H9 (cell line): ENCODE measurements around the gene TAF3. TPM values are rescaled to one million over a fixed set of nuclear protein-coding genes. Genes with fewer than 3 reads are reported as not detected.

Source experiments
- DNase-seq: peaks from one replicate; pipeline ENCODE4 v3.0.0-alpha.2; 2017
- H2AFZ ChIP-seq: one replicate; pipeline ENCODE4 v1.6.1; 2013; ENCODE audit warnings: mild to moderate bottlenecking, low read length, control low read depth, moderate library complexity
- H2AK5ac ChIP-seq: 2 replicates; pipeline ENCODE4 v1.6.1; 2013; ENCODE audit warnings: low read length, control low read depth, mixed read lengths; ENCODE audit not compliant: insufficient read length
- H2BK120ac ChIP-seq: one replicate; pipeline ENCODE4 v1.6.1; 2013; ENCODE audit warnings: low read depth, mild to moderate bottlenecking, low read length, control low read depth, inconsistent platforms; ENCODE audit not compliant: poor library complexity, severe bottlenecking
- H2BK12ac ChIP-seq: 2 replicates; pipeline ENCODE4 v1.6.1; 2013; ENCODE audit warnings: low read length, control low read depth, mixed read lengths, low read depth; ENCODE audit not compliant: insufficient read length
- H2BK15ac ChIP-seq: 2 replicates; pipeline ENCODE4 v1.6.1; 2013; ENCODE audit warnings: low read depth, low read length, control low read depth
- H2BK20ac ChIP-seq: one replicate; pipeline ENCODE4 v1.6.1; 2013; ENCODE audit warnings: low read depth, mild to moderate bottlenecking, low read length, control low read depth, inconsistent platforms; ENCODE audit not compliant: poor library complexity, severe bottlenecking
- H2BK5ac ChIP-seq: 2 replicates; pipeline ENCODE4 v1.6.1; 2013; ENCODE audit warnings: low read length, control low read depth, mixed read lengths; ENCODE audit not compliant: insufficient read length
- H3K14ac ChIP-seq: 2 replicates; pipeline ENCODE4 v1.6.1; 2013; ENCODE audit warnings: low read length, control low read depth; ENCODE audit not compliant: insufficient read depth
- H3K18ac ChIP-seq: 2 replicates; pipeline ENCODE4 v1.6.1; 2013; ENCODE audit warnings: low read depth, mild to moderate bottlenecking, mixed read lengths, low read length, control low read depth; ENCODE audit not compliant: insufficient read length
- H3K23ac ChIP-seq: 2 replicates; pipeline ENCODE4 v1.6.1; 2013; ENCODE audit warnings: low read length, control low read depth, mixed read lengths, low read depth; ENCODE audit not compliant: insufficient read length
- H3K23me2 ChIP-seq: 2 replicates; pipeline ENCODE4 v1.6.1; 2013; ENCODE audit warnings: low read depth, mild to moderate bottlenecking, mixed read lengths, low read length, control low read depth; ENCODE audit not compliant: insufficient read length, poor library complexity, severe bottlenecking
- H3K27ac ChIP-seq: 2 replicates; pipeline ENCODE4 v1.5.1; 2013; ENCODE audit warnings: low read length, control low read depth, mixed read lengths, low read depth; ENCODE audit not compliant: insufficient read length
- H3K27me3 ChIP-seq: 2 replicates; pipeline ENCODE4 v1.6.1; 2013; ENCODE audit warnings: low read length, control low read depth, inconsistent platforms; ENCODE audit not compliant: insufficient read depth
- H3K4ac ChIP-seq: 2 replicates; pipeline ENCODE4 v1.6.1; 2013; ENCODE audit warnings: low read depth, mild to moderate bottlenecking, control low read depth, inconsistent platforms, low read length, moderate library complexity
- H3K4me1 ChIP-seq: 2 replicates; pipeline ENCODE4 v1.6.1; 2013; ENCODE audit warnings: low read length, control low read depth, inconsistent platforms; ENCODE audit not compliant: insufficient read depth
- H3K4me2 ChIP-seq: 2 replicates; pipeline ENCODE4 v1.6.1; 2013; ENCODE audit warnings: low read length, control low read depth, mixed read lengths; ENCODE audit not compliant: insufficient read length, insufficient read depth
- H3K56ac ChIP-seq: 2 replicates; pipeline ENCODE4 v1.6.1; 2013; ENCODE audit warnings: low read depth, mild to moderate bottlenecking, mixed read lengths, low read length, control low read depth; ENCODE audit not compliant: insufficient read length
- H3K79me1 ChIP-seq: 2 replicates; pipeline ENCODE4 v1.6.1; 2013; ENCODE audit warnings: low read depth, mild to moderate bottlenecking, moderate library complexity, low read length, control low read depth, inconsistent platforms; ENCODE audit not compliant: insufficient read depth, poor library complexity, severe bottlenecking
- H3K79me2 ChIP-seq: 2 replicates; pipeline ENCODE4 v1.6.1; 2013; ENCODE audit warnings: low read length, control low read depth, inconsistent platforms; ENCODE audit not compliant: insufficient read depth
- H3K9ac ChIP-seq: 2 replicates; pipeline ENCODE4 v1.6.1; 2013; ENCODE audit warnings: low read length, control low read depth, mixed read lengths; ENCODE audit not compliant: insufficient read length; ENCODE audit errors: extremely low read depth
- H3K9me3 ChIP-seq: one replicate; pipeline ENCODE4 v1.6.1; 2013; ENCODE audit warnings: low read depth, low read length, inconsistent platforms; ENCODE audit not compliant: control insufficient read depth
- H3T11ph ChIP-seq: one replicate; pipeline ENCODE4 v1.6.1; 2013; ENCODE audit warnings: mild to moderate bottlenecking, low read length, control low read depth, inconsistent platforms
- H4K20me1 ChIP-seq: one replicate; pipeline ENCODE4 v1.6.1; 2013; ENCODE audit not compliant: control insufficient read depth, insufficient read length, insufficient read depth
- H4K5ac ChIP-seq: 2 replicates; pipeline ENCODE4 v1.6.1; 2013; ENCODE audit warnings: low read depth, mild to moderate bottlenecking, mixed read lengths, low read length, control low read depth; ENCODE audit not compliant: insufficient read length
- H4K8ac ChIP-seq: replicated peaks from 2 replicates; pipeline ENCODE4 v1.6.1; 2013; ENCODE audit warnings: low read length, control low read depth, mixed read lengths, low read depth; ENCODE audit not compliant: insufficient read length
- H4K91ac ChIP-seq: 2 replicates; pipeline ENCODE4 v1.6.1; 2013; ENCODE audit warnings: low read depth, mild to moderate bottlenecking, moderate library complexity, mixed read lengths, low read length, control low read depth; ENCODE audit not compliant: insufficient read length
- H3K27ac Mint-ChIP-seq, 3 experiments: 2 replicates in 2 of 3; 3 replicates in 1 of 3; pipeline ENCODE4 v1.8.0; 2020 to 2021; ENCODE audit warnings: mixed read lengths in 3 of 3, mild to moderate bottlenecking in 1 of 3, moderate library complexity in 1 of 3
- H3K27me3 Mint-ChIP-seq: 2 replicates; pipeline ENCODE4 v1.8.0; 2021; ENCODE audit warnings: low read depth, mild to moderate bottlenecking, moderate library complexity, mixed read lengths
- H3K36me3 Mint-ChIP-seq, 3 experiments: 2 replicates in 2 of 3; 3 replicates in 1 of 3; pipeline ENCODE4 v1.8.0; 2020 to 2021; ENCODE audit warnings: low read depth in 3 of 3, mixed read lengths in 3 of 3; ENCODE audit not compliant: insufficient read depth in 1 of 3
- H3K4me1 Mint-ChIP-seq, 2 experiments: 2 replicates each; pipeline ENCODE4 v1.8.0; 2020; ENCODE audit warnings: mixed read lengths in 2 of 2
- H3K4me3 Mint-ChIP-seq, 2 experiments: 2 replicates in 1 of 2; 3 replicates in 1 of 2; pipeline ENCODE4 v1.8.0; 2020 to 2021; ENCODE audit warnings: mild to moderate bottlenecking in 2 of 2, mixed read lengths in 2 of 2, moderate library complexity in 1 of 2
- H3K9me3 Mint-ChIP-seq, 2 experiments: 2 replicates in 1 of 2; 3 replicates in 1 of 2; pipeline ENCODE4 v1.8.0; 2020; ENCODE audit warnings: mild to moderate bottlenecking in 2 of 2, mixed read lengths in 2 of 2, moderate library complexity in 1 of 2
- WGBS: extraction: QIAGEN DNeasy Blood & Tissue Kit; methylation state at CpG from one replicate; pipeline ENCODE4 v1.1.7; 2013; ENCODE audit warnings: missing lambda C conversion rate, low lambda C conversion rate, mixed read lengths; ENCODE audit not compliant: insufficient read length; ENCODE audit errors: extremely low coverage; 5-methylcytosine and 5-hydroxymethylcytosine counted together
- total RNA-seq: library from RNA; stranded (reverse); gene quantifications from 2 replicates; pipeline ENCODE4 v1.2.1, GENCODE V29; 2021
- TF ChIP-seq, protein P1 (sequence below): fragments of 200-600 bp; sonication (generic); conservative IDR thresholded peaks from 3 replicates; pipeline ENCODE4 v1.8.0; 2021; ENCODE audit warnings: antibody characterized with exemption, mild to moderate bottlenecking

TAF3 gene
- total RNA-seq, 1 experiment from 2014 or later = 10.2 TPM

- Mint-ChIP-seq H3K27ac (no peak overlapping the region), H3K4me3 (no peak overlapping the region), H3K9me3 (no peaks in the 10 kb centered on the region), H3K36me3 (no peaks in the 10 kb centered on the region), H3K27me3 (no peaks in the 10 kb centered on the region), H3K4me1 (peaks cover 0 to 3% of the 10 kb centered on the region in 2 experiments; a peak in 1 of 4 replicates)
- no peak overlapping the region for H4K8ac ChIP-seq
- no peak overlapping the region for H2BK12ac ChIP-seq
- no peaks in the 10 kb centered on the region for H3K79me2 ChIP-seq
- H3K9me3 ChIP-seq = no peaks in the 10 kb centered on the region
- no peak overlapping the region for H2BK5ac ChIP-seq
- H2AFZ ChIP-seq = no peak overlapping the region
- TF ChIP-seq, protein P1, sequence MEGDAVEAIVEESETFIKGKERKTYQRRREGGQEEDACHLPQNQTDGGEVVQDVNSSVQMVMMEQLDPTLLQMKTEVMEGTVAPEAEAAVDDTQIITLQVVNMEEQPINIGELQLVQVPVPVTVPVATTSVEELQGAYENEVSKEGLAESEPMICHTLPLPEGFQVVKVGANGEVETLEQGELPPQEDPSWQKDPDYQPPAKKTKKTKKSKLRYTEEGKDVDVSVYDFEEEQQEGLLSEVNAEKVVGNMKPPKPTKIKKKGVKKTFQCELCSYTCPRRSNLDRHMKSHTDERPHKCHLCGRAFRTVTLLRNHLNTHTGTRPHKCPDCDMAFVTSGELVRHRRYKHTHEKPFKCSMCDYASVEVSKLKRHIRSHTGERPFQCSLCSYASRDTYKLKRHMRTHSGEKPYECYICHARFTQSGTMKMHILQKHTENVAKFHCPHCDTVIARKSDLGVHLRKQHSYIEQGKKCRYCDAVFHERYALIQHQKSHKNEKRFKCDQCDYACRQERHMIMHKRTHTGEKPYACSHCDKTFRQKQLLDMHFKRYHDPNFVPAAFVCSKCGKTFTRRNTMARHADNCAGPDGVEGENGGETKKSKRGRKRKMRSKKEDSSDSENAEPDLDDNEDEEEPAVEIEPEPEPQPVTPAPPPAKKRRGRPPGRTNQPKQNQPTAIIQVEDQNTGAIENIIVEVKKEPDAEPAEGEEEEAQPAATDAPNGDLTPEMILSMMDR = no peak
- H4K20me1 ChIP-seq = no peaks in the 10 kb centered on the region
- no peak overlapping the region for H4K91ac ChIP-seq
- H3K18ac ChIP-seq = no peak overlapping the region
- no peak overlapping the region for H3K56ac ChIP-seq
- H3K23ac ChIP-seq = no peak overlapping the region
- no peaks in the 10 kb centered on the region for H3K23me2 ChIP-seq
- H3K27me3 ChIP-seq = no peaks in the 10 kb centered on the region; the same call in 1 of the 2 replicates
- H2BK20ac ChIP-seq = no peak overlapping the region
- no peak for DNase-seq
- no peaks in the 10 kb centered on the region for H3K4me1 ChIP-seq
- no peak overlapping the region for H3K4me2 ChIP-seq
- no peak overlapping the region for H3K14ac ChIP-seq
- H2BK120ac ChIP-seq = no peak overlapping the region
- H3T11ph ChIP-seq = no peak overlapping the region
- H2BK15ac ChIP-seq = no peak overlapping the region
- no peak overlapping the region for H4K5ac ChIP-seq
- WGBS = no CpG with 5 or more reads among the region's 3 CpGs
- H3K9ac ChIP-seq = no peak overlapping the region
- H3K4ac ChIP-seq = no peak overlapping the region
- H3K79me1 ChIP-seq = no peaks in the 10 kb centered on the region
- H3K27ac ChIP-seq = no peak overlapping the region
- H2AK5ac ChIP-seq = no peak overlapping the region
Measured at GRCh38 chr10:7922707-7923106, 104.4 kb downstream of the TAF3 start.
